Measurements from ENCODE around the gene KCNN1. TPM values are rescaled to one million over a fixed set of nuclear protein-coding genes. Genes with fewer than 3 reads are reported as not detected.

The KCNN1 gene
- total and polyA plus RNA-seq, 9 of the 15 experiments (the other 6 are each of a cell fraction or from before 2014, with no cell fraction given) = 0.01 to 6.2 (median 0.72) TPM

DNA sequence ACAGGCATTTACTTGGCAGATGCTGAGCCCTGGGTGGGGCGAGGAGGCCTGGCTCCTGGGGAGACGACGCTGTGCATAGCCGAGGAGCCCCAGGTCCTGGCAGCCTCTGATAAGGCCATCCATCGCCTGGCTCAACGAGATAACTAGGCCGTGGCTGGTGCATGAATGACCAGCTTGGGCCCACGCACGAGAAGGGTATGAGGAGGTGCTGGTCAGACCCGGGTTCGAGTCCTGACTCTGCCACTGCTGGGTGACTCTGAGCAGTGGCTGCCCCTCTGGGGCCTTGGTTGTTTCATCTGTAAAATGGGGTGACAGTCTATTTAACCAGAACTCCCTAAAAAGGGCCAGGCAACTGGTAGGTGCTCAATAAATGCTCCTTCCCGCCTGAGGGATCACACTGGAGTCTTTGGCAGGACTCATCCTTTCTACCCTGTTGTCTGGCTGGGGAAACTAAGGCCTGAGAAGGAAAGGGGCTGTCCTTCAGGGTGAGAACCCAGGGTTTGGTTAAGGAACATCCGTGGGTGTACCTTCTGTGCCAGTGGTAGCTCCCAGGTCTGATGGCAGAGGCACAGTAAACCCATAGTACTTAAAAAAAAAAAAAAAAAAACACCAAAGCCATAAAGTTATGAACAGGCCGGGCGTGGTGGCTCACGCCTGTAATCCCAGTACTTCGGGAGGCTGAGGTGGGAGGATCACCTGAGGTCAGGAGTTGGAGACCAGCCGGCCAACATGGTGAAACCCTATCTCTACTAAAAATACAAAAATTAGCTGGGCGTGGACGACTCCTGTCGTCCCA is 33.0 kb downstream of the KCNN1 start (continued):
- TF ChIP-seq, protein P1, sequence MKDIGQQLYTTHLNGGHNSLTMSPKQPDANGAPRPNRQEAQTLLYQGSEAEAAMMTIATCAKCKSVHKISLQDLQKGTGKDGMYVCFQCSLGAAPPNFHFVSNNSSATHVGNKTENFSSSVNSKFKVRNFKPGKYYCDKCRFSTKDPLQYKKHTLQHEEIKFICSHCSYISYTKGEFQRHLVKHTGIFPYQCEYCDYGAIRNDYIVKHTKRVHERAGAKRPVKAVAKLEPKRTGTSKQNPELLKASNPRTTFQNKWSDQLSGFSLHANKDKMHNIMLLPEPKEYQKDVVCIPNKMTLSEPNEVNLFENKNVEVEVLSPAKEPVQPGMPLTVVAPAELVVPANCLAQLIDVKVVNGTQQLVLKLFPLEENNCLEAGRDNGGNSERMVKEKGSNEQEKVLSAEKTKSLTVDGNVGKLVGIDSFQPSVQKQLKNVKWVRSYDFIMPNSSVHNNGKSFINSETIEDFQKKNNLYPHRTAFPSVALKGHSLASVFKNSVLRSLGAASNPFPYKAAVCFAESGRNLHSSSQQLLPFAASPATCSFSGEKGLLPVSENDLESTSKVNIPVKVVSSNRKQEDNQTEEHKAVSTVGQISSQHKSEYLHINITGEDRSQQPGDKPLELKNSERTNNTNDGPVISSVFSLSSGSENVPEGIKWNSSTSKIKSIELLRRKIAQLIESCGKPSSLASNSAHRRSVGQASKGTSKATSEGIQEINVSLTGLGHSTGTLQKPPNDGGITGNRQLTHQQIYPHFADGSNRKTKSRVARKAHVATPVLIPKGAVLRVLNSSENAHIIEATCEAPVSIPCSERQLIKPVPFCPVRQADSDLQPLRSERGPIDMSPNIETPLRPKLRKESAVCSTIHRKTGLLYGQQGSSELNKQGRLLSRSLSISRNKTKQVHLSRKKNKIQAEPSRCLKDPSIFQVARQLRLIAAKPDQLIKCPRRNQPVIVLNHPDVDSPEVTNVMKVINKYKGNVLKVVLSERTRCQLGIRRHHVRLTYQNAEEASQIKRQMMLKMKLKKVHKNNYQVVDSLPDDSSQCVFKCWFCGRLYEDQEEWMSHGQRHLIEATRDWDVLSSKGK (CRISPR knock-in tag; IDR thresholded peaks at IDR 0.05) = no peak
- TF ChIP-seq, protein P2, sequence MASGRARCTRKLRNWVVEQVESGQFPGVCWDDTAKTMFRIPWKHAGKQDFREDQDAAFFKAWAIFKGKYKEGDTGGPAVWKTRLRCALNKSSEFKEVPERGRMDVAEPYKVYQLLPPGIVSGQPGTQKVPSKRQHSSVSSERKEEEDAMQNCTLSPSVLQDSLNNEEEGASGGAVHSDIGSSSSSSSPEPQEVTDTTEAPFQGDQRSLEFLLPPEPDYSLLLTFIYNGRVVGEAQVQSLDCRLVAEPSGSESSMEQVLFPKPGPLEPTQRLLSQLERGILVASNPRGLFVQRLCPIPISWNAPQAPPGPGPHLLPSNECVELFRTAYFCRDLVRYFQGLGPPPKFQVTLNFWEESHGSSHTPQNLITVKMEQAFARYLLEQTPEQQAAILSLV (tag; IDR thresholded peaks at IDR 0.05) = no peak
- TF ChIP-seq ZC3H8 (IDR thresholded peaks at IDR 0.05) = no peak
- no peak for TF ChIP-seq ZNF41 (CRISPR knock-in tag; conservative IDR thresholded peaks at IDR 0.05)
- TF ChIP-seq NFIC (IDR thresholded peaks at IDR 0.05) = peak; percentile 90
- TF ChIP-seq NBN (IDR thresholded peaks at IDR 0.05; ENCODE audit: low read depth) = no peak
- no peak for TF ChIP-seq KAT8 (IDR thresholded peaks at IDR 0.05; ENCODE audit: low read depth)
- no peak for TF ChIP-seq SREBF1 (IDR thresholded peaks at IDR 0.05; ENCODE audit: borderline replicate concordance, low read depth, low read length)
- TF ChIP-seq, protein P3, sequence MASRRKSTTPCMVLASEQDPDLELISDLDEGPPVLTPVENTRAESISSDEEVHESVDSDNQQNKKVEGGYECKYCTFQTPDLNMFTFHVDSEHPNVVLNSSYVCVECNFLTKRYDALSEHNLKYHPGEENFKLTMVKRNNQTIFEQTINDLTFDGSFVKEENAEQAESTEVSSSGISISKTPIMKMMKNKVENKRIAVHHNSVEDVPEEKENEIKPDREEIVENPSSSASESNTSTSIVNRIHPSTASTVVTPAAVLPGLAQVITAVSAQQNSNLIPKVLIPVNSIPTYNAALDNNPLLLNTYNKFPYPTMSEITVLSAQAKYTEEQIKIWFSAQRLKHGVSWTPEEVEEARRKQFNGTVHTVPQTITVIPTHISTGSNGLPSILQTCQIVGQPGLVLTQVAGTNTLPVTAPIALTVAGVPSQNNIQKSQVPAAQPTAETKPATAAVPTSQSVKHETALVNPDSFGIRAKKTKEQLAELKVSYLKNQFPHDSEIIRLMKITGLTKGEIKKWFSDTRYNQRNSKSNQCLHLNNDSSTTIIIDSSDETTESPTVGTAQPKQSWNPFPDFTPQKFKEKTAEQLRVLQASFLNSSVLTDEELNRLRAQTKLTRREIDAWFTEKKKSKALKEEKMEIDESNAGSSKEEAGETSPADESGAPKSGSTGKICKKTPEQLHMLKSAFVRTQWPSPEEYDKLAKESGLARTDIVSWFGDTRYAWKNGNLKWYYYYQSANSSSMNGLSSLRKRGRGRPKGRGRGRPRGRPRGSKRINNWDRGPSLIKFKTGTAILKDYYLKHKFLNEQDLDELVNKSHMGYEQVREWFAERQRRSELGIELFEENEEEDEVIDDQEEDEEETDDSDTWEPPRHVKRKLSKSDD (conservative IDR thresholded peaks at IDR 0.05; ENCODE audit: low read length) = no peak
- peak; percentile 23; the same call in 1 of the 2 replicates for TF ChIP-seq SAFB (IDR thresholded peaks at IDR 0.05; ENCODE audit: borderline replicate concordance, low read depth, low read length)
- peak; percentile 98 for TF ChIP-seq CCNT2 (IDR thresholded peaks at IDR 0.05; ENCODE audit: borderline replicate concordance, extremely low read depth, insufficient read length, low read depth, low read length)
- no peak; the same call in 1 of the 2 replicates for TF ChIP-seq RUNX1 (IDR thresholded peaks at IDR 0.05; ENCODE audit: low read depth)
- no peak for TF ChIP-seq NFIX (CRISPR knock-in tag; IDR thresholded peaks at IDR 0.05; ENCODE audit: low read depth)
- TF ChIP-seq, protein P4, sequence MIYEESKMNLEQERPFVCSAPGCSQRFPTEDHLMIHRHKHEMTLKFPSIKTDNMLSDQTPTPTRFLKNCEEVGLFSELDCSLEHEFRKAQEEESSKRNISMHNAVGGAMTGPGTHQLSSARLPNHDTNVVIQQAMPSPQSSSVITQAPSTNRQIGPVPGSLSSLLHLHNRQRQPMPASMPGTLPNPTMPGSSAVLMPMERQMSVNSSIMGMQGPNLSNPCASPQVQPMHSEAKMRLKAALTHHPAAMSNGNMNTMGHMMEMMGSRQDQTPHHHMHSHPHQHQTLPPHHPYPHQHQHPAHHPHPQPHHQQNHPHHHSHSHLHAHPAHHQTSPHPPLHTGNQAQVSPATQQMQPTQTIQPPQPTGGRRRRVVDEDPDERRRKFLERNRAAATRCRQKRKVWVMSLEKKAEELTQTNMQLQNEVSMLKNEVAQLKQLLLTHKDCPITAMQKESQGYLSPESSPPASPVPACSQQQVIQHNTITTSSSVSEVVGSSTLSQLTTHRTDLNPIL (CRISPR knock-in tag; IDR thresholded peaks at IDR 0.05) = no peak
- no peak for TF ChIP-seq ZNF197 (CRISPR knock-in tag; IDR thresholded peaks at IDR 0.05; ENCODE audit: low read depth)
- TF ChIP-seq TFAM (CRISPR knock-in tag; conservative IDR thresholded peaks at IDR 0.05) = no peak
- peak; percentile 72 to 97 for TF ChIP-seq RCOR1 (IDR thresholded peaks at IDR 0.05; ENCODE audit: borderline replicate concordance in 1 of 2, low read depth in 2 of 2, low read length in 2 of 2)
- TF ChIP-seq KDM1A (IDR thresholded peaks at IDR 0.05) = peak; percentile 86 to 95
- peak; percentile 28; the same call in 1 of the 2 replicates for TF ChIP-seq L3MBTL2 (IDR thresholded peaks at IDR 0.05)

Data from K562 (cell line).